SK-N-SH (cell line): ENCODE measurements around the gene USP47.

ENCODE experiments used
- EP300 ChIP-seq, 2 experiments: IDR thresholded peaks; 2 replicates each; pipeline versions ENCODE4 v1.4.0 to v1.6.1; 2012; ENCODE audit warnings: borderline replicate concordance in 1 of 2, low read depth in 1 of 2, low read length in 1 of 2
- GABPA ChIP-seq: IDR thresholded peaks from 2 replicates; pipeline ENCODE4 v1.4.0; 2012; ENCODE audit warnings: low read depth, mild to moderate bottlenecking
- MEF2A ChIP-seq: IDR thresholded peaks from 2 replicates; pipeline ENCODE4 v1.4.0; 2012; ENCODE audit warnings: low read depth, borderline replicate concordance
- NRF1 ChIP-seq: IDR thresholded peaks from 2 replicates; pipeline ENCODE4 v1.6.1; 2012; ENCODE audit warnings: low read depth, mild to moderate bottlenecking, low read length
- PBX3 ChIP-seq: IDR thresholded peaks from 2 replicates; pipeline ENCODE4; 2012
- POLR2AphosphoS5 ChIP-seq: IDR thresholded peaks from 2 replicates; pipeline ENCODE4 v1.6.1; 2012; ENCODE audit warnings: low read depth, low read length
- RAD21 ChIP-seq: IDR thresholded peaks from 2 replicates; pipeline ENCODE4 v1.6.1; 2012; ENCODE audit warnings: mild to moderate bottlenecking, low read length
- RFX5 ChIP-seq: IDR thresholded peaks from 2 replicates; pipeline ENCODE4 v1.6.1; 2012; ENCODE audit warnings: mild to moderate bottlenecking, improper control_type of control experiment, low read length
- TAF1 ChIP-seq: IDR thresholded peaks from 2 replicates; pipeline ENCODE4 v1.6.1; 2012; ENCODE audit warnings: low read depth, mild to moderate bottlenecking, low read length, moderate library complexity, borderline replicate concordance
- TF ChIP-seq, protein P1 (sequence below): fragments of 200-600 bp; sonication (generic); IDR thresholded peaks from 2 replicates; pipeline ENCODE4 v1.6.1; 2017; ENCODE audit warnings: antibody characterized with exemption, mild to moderate bottlenecking, moderate library complexity

- TF ChIP-seq, protein P1, sequence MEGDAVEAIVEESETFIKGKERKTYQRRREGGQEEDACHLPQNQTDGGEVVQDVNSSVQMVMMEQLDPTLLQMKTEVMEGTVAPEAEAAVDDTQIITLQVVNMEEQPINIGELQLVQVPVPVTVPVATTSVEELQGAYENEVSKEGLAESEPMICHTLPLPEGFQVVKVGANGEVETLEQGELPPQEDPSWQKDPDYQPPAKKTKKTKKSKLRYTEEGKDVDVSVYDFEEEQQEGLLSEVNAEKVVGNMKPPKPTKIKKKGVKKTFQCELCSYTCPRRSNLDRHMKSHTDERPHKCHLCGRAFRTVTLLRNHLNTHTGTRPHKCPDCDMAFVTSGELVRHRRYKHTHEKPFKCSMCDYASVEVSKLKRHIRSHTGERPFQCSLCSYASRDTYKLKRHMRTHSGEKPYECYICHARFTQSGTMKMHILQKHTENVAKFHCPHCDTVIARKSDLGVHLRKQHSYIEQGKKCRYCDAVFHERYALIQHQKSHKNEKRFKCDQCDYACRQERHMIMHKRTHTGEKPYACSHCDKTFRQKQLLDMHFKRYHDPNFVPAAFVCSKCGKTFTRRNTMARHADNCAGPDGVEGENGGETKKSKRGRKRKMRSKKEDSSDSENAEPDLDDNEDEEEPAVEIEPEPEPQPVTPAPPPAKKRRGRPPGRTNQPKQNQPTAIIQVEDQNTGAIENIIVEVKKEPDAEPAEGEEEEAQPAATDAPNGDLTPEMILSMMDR: no peak
- TF ChIP-seq TAF1 (no peak), RFX5 (no peak), POLR2AphosphoS5 (no peak), MEF2A (no peak), EP300 (IDR thresholded peaks at IDR 0.05; ENCODE audit: borderline replicate concordance in 1 of 2, low read depth in 1 of 2, low read length in 1 of 2) (no peak), GABPA (no peak), RAD21 (no peak), NRF1 (no peak), PBX3 (no peak)
Measured at GRCh38 chr11:11898648-11899047, 56.9 kb downstream of the USP47 start.
